Cardiac muscle cell (in vitro differentiated cells and primary cell): ENCODE data around the gene PAWR. TPM values are rescaled to one million over a fixed set of nuclear protein-coding genes. Genes with fewer than 3 reads are reported as not detected.
A peak's percentile ranks its signal among the peaks of the same experiment; 100 is the strongest.

Experiments
- DNase-seq, 2 donors: peaks; one replicate each; pipeline versions ENCODE4 v3.0.0 to v3.0.0-alpha.2; 2010 to 2017; ENCODE audit warnings: low read depth in 1 of 2, low spot score in 1 of 2
- H3K27ac ChIP-seq: fragments of 200-600 bp; sonication (generic); 2 replicates; pipeline ENCODE4 v1.5.1; 2016
- H3K27me3 ChIP-seq: fragments of 200-600 bp; sonication (generic); 2 replicates; pipeline ENCODE4 v1.6.0; 2016; ENCODE audit warnings: control low read depth
- H3K36me3 ChIP-seq: fragments of 200-600 bp; sonication (generic); 2 replicates; pipeline ENCODE4 v1.5.1; 2016; ENCODE audit warnings: control low read depth
- H3K4me1 ChIP-seq: fragments of 200-600 bp; sonication (generic); 2 replicates; pipeline ENCODE4 v1.8.1; 2017; ENCODE audit warnings: low read depth, mild to moderate bottlenecking, mixed run types
- H3K4me3 ChIP-seq: fragments of 200-600 bp; sonication (generic); 2 replicates; pipeline ENCODE4 v1.5.1; 2016; ENCODE audit warnings: mild to moderate bottlenecking
- H3K9me3 ChIP-seq: fragments of 200-600 bp; sonication (generic); 2 replicates; pipeline ENCODE4 v1.5.1; 2017; ENCODE audit warnings: low read depth, mild to moderate bottlenecking, control low read depth
- CTCF ChIP-seq: IDR thresholded peaks from 2 replicates; pipeline ENCODE4 v1.5.1; 2012; ENCODE audit warnings: low read depth, mild to moderate bottlenecking, low read length
- polyA plus RNA-seq: library from polyadenylated mRNA; unstranded; fragments of >200 nt; fragmentation: Nextera tagmentation; extraction: Ambion mirVana; gene quantifications from 2 replicates; pipeline ENCODE4 v1.2.1, GENCODE V29; 2016
- total RNA-seq: library from RNA; depleted of rRNA; stranded (reverse); fragments of >200 nt; gene quantifications from 2 replicates; pipeline ENCODE4 v1.2.3, GENCODE V29; 2016

Gene PAWR
- total and polyA plus RNA-seq, 2 experiments from 2014 or later: 58.1 to 94.0 TPM

- no peak for DNase-seq
- H3K36me3 ChIP-seq: peaks cover 6% of the 10 kb centered on the region
These were observed 129.2 kb downstream of the PAWR start for GRCh38 chr12:79561401-79562132.

GRCh38 chr12:79560225-79560889 is 130.4 kb downstream of the PAWR start:
- TF ChIP-seq CTCF: no peak
- no peaks in the 10 kb centered on the region for H3K4me1 ChIP-seq
- no peaks in the 10 kb centered on the region for H3K27me3 ChIP-seq
- DNase-seq: peak in 1 of 2 donors; percentile 5
- H3K36me3 ChIP-seq: peaks cover 4% of the 10 kb centered on the region
- H3K27ac ChIP-seq: no peak overlapping the region
- H3K4me3 ChIP-seq: no peak overlapping the region
- no peaks in the 10 kb centered on the region for H3K9me3 ChIP-seq

More at GRCh38 chr12:79561401-79562132, 129.2 kb downstream of the PAWR start:
- Histone ChIP-seq H3K27me3 (no peaks in the 10 kb centered on the region), H3K27ac (no peak overlapping the region), H3K4me3 (no peak overlapping the region), H3K9me3 (no peaks in the 10 kb centered on the region), H3K4me1 (no peaks in the 10 kb centered on the region)
- no peak for TF ChIP-seq CTCF

GRCh38 chr12:79559591-79559990 is 131.2 kb downstream of the PAWR start:
- Histone ChIP-seq H3K4me1 (no peaks in the 10 kb centered on the region), H3K27me3 (no peaks in the 10 kb centered on the region), H3K36me3 (peaks cover 3% of the 10 kb centered on the region), H3K27ac (no peak overlapping the region), H3K9me3 (no peaks in the 10 kb centered on the region), H3K4me3 (no peak overlapping the region)
- no peak for TF ChIP-seq CTCF
- no peak for DNase-seq

- no peak for TF ChIP-seq CTCF
- H3K4me1 ChIP-seq: no peaks in the 10 kb centered on the region
- no peaks in the 10 kb centered on the region for H3K9me3 ChIP-seq
- H3K36me3 ChIP-seq: peaks cover 3% of the 10 kb centered on the region
- H3K27me3 ChIP-seq: no peaks in the 10 kb centered on the region
- no peak overlapping the region for H3K4me3 ChIP-seq
- peak in 1 of 2 donors; percentile 17 for DNase-seq
- H3K27ac ChIP-seq: no peak overlapping the region
These were observed 131.8 kb downstream of the PAWR start for GRCh38 chr12:79558924-79559469.

- H3K36me3 ChIP-seq: peaks cover 3% of the 10 kb centered on the region
- no peaks in the 10 kb centered on the region for H3K4me1 ChIP-seq
- no peak overlapping the region for H3K4me3 ChIP-seq
- no peaks in the 10 kb centered on the region for H3K9me3 ChIP-seq
- DNase-seq: peak in 1 of 2 donors; percentile 13
- H3K27ac ChIP-seq: no peak overlapping the region
- no peak for TF ChIP-seq CTCF
- H3K27me3 ChIP-seq: no peaks in the 10 kb centered on the region
These were observed 133.0 kb downstream of the PAWR start for GRCh38 chr12:79557690-79558315.
